ENCODE measurements around the gene OMP. TPM values are rescaled to one million over a fixed set of nuclear protein-coding genes. Genes with fewer than 3 reads are reported as not detected.
A peak's percentile ranks its signal among the peaks of the same experiment; 100 is the strongest.

OMP gene
- total RNA-seq, 1 donor, result not detected

DNA sequence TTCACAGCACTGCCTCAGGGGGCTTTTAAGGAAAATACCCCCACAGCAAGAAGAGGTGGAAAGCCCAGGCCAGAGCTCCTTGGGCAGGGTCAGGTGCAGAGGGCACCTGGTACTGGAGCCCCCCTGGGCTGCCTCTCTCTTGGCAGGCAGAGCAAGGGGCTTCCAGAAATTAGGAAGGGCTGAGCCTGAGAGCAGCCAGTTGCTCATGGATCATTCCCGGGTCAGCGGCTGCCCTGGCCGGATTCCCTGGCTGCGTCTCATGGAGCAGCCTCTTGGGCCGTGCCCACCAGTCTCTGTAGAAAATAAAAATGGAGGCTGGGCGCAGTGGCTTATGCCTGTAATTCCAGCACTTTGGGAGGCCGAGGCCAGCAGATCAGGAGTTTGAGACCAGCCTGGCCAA, 10.3 kb upstream of the OMP start:
- H3K4me1 ChIP-seq (ENCODE audit: insufficient read depth, low read length), result no peaks in the 10 kb centered on the region
- DNase-seq (ENCODE audit: insufficient read length, low spot score, missing footprints), result peak; percentile 46
- no peaks in the 10 kb centered on the region for H3K27me3 ChIP-seq (ENCODE audit: insufficient read depth, low read length)
- H3K4me3 ChIP-seq (ENCODE audit: insufficient read depth, low read length), result no peak overlapping the region
- no peak overlapping the region for H2AFZ ChIP-seq (ENCODE audit: low read length)
- TF ChIP-seq, protein P1, sequence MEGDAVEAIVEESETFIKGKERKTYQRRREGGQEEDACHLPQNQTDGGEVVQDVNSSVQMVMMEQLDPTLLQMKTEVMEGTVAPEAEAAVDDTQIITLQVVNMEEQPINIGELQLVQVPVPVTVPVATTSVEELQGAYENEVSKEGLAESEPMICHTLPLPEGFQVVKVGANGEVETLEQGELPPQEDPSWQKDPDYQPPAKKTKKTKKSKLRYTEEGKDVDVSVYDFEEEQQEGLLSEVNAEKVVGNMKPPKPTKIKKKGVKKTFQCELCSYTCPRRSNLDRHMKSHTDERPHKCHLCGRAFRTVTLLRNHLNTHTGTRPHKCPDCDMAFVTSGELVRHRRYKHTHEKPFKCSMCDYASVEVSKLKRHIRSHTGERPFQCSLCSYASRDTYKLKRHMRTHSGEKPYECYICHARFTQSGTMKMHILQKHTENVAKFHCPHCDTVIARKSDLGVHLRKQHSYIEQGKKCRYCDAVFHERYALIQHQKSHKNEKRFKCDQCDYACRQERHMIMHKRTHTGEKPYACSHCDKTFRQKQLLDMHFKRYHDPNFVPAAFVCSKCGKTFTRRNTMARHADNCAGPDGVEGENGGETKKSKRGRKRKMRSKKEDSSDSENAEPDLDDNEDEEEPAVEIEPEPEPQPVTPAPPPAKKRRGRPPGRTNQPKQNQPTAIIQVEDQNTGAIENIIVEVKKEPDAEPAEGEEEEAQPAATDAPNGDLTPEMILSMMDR (IDR thresholded peaks at IDR 0.05; ENCODE audit: extremely low read depth, low read depth, low read length), result no peak
- peaks cover 14% of the 10 kb centered on the region for H4K20me1 ChIP-seq (ENCODE audit: insufficient read depth, low read length)
- H3K4me2 ChIP-seq (ENCODE audit: insufficient read depth, low read length), result no peak overlapping the region
- H3K9me3 ChIP-seq (ENCODE audit: low read depth, low read length), result no peaks in the 10 kb centered on the region
- H3K27ac ChIP-seq (ENCODE audit: low read depth, low read length), result no peak overlapping the region
- H3K36me3 ChIP-seq (ENCODE audit: insufficient read depth, low read length), result peaks cover 3% of the 10 kb centered on the region
- no peaks in the 10 kb centered on the region for H3K79me2 ChIP-seq (ENCODE audit: insufficient read depth, low read length)

DNA sequence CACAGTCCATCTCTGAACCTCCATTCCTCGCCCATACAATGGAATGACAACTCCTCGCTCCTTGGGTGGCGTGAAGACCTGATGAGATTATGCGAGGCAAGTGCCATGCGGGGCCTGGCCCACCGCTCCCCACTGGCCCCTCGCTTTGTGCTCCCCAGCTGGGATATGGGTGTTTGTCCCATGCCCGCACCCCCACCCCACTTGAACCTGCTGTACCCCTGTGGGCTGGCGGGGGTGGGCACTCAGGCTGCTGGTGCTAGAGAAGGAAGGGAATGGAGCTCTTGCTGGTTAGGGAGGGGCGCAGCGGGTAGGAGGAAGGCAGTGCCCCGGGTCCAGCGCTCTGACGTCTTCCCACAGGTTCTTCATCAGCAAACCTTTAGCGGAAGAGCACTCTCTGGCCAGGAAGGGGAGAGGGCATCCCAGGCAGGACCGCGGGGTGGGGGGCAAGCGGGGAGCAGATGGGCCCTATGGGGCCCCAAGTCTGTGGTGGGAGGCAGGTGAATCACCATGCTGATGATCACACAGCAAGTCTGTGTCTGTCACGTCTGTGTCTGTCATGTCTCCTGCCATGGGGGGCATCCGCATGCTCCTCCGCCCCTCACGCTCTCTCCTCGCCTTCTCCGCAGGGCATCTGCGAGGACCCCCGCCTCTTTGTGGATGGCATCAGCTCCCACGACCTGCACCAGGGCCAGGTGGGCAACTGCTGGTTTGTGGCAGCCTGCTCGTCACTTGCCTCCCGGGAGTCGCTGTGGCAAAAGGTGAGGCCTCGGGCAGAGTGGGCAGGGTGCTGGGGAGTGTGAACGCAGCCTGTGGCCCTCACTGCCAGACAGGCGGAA, 9.4 kb upstream of the OMP start:
- Histone ChIP-seq H3K27me3 (ENCODE audit: insufficient read depth, low read length) (no peaks in the 10 kb centered on the region), H4K20me1 (ENCODE audit: insufficient read depth, low read length) (peaks cover 14% of the 10 kb centered on the region), H3K4me2 (ENCODE audit: insufficient read depth, low read length) (no peak overlapping the region), H3K4me1 (ENCODE audit: insufficient read depth, low read length) (no peaks in the 10 kb centered on the region), H3K27ac (ENCODE audit: low read depth, low read length) (no peak overlapping the region), H3K79me2 (ENCODE audit: insufficient read depth, low read length) (no peaks in the 10 kb centered on the region), H2AFZ (ENCODE audit: low read length) (no peak overlapping the region), H3K36me3 (ENCODE audit: insufficient read depth, low read length) (peaks cover 3% of the 10 kb centered on the region), H3K9me3 (ENCODE audit: low read depth, low read length) (no peaks in the 10 kb centered on the region), H3K4me3 (ENCODE audit: insufficient read depth, low read length) (no peak overlapping the region)
- TF ChIP-seq, protein P1 (IDR thresholded peaks at IDR 0.05; ENCODE audit: extremely low read depth, low read depth, low read length), result no peak
- peak; percentile 47 for DNase-seq (ENCODE audit: insufficient read length, low spot score, missing footprints)

DNA sequence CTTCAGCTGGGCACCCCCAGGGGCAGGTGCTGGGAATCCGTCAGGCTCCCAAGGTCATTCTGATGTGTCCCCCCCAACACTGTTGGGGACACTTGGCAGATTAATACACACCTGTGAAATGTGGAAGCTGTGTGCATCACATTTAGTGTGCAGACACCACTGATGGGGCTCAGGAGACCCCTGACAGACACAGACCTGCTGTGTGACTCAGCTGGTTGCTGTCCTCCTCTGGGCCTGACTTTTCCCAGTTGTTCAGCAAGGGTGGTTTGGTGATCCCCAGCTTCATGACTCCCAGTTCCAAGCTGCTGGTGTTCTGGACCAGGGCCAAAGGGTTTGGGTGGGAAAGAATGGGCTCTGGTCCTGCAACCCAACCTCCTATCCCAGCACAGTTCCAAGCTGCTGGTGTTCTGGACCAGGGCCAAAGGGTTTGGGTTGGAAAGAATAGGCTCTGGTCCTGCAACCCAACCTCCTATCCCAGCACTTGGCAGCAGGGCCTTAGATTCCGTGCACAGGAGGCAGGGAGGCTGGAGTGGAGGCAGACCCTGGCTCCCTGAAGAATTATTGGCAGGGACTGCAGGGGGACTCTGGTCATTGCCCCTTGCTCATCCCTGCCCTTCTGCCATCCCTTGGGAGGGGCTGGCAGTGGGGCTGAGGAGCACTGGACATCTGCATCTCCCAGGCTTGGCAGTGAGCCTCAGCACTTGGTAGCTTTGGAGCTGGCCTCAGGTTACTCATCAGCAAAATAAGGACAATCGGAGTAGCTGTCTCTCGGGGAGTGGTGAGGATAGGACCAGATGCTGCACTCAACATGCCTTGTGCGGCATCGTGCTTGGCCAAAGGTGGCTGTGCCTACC, 8.4 kb upstream of the OMP start:
- no peak overlapping the region for H3K4me3 ChIP-seq (ENCODE audit: insufficient read depth, low read length)
- H4K20me1 ChIP-seq (ENCODE audit: insufficient read depth, low read length), result peaks cover 14% of the 10 kb centered on the region
- no peak overlapping the region for H2AFZ ChIP-seq (ENCODE audit: low read length)
- H3K4me1 ChIP-seq (ENCODE audit: insufficient read depth, low read length), result no peaks in the 10 kb centered on the region
- H3K27ac ChIP-seq (ENCODE audit: low read depth, low read length), result no peak overlapping the region
- H3K36me3 ChIP-seq (ENCODE audit: insufficient read depth, low read length), result peaks cover 3% of the 10 kb centered on the region
- H3K4me2 ChIP-seq (ENCODE audit: insufficient read depth, low read length), result no peak overlapping the region
- TF ChIP-seq, protein P1 (IDR thresholded peaks at IDR 0.05; ENCODE audit: extremely low read depth, low read depth, low read length), result no peak
- no peaks in the 10 kb centered on the region for H3K9me3 ChIP-seq (ENCODE audit: low read depth, low read length)
- no peaks in the 10 kb centered on the region for H3K27me3 ChIP-seq (ENCODE audit: insufficient read depth, low read length)
- no peaks in the 10 kb centered on the region for H3K79me2 ChIP-seq (ENCODE audit: insufficient read depth, low read length)
- DNase-seq (ENCODE audit: insufficient read length, low spot score, missing footprints), result peak; percentile 65

Measured in osteoblast (primary cell).